GM20431 (cell line): ENCODE results near the gene SIK3.
"Not testable (repeated sequence)": the region's sequence is repeated elsewhere in the genome, so short reads cannot be mapped to it uniquely, and the experiment has no call there.

Experiments
- in situ Hi-C: fragments of 300-500 bp; cut with MseI, MboI; formaldehyde crosslinking; loops from one replicate; pipeline ENCODE4 v1.15.0; 2020; ENCODE audit warnings: low sequenced_read_pairs; ENCODE audit not compliant: unreplicated experiment

SIK3 gene

DNA sequence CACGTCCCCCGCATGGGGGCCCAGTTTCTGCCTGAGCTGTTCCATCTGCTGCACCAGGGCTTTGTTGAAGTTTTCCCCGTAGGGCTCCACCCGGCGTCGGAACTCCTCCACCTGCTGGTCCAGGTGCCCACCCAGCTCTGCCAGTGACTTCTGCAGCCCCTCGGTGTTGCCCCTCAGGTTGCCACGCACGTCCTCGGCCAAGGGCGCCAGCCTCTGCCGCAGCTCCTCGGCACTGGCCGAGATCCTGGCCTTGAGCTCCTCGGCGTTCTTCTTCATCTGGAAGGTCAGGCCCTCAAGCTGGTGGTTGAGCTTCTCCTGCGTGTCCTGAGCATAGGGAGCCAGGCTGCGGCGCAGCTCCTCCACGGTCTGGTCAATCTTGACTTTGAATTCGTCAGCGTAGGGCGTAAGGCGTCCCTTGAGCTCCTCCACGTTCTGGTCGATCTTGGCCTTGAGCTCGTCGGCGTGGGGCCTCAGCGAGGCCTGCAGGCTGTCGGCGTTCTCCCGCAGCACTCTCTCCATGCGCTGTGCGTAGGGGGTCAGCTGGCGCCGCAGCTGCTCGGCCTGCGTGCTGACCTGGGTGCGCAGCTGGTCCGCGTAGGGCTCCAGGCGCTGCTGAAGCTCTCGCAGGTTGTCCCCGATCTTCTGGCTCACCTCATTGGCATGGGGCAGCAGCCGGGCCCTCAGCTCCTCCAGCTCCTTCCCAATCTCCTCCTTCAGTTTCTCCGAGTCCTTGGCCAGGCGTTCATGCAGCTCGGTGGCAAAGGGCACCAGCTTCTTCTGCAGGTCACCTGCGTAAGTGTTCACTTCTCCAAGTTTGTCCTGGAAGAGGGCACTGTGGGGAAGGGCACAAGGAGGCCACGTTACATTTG lies 276.9 kb downstream of the SIK3 start:
- in situ Hi-C loops = no loop called here

GRCh38 chr11:116819049-116819448 lies 279.2 kb downstream of the SIK3 start:
- in situ Hi-C loops = no loop called here

- in situ Hi-C loops = no loop called here
These were observed 283.7 kb downstream of the SIK3 start for GRCh38 chr11:116814502-116814901.

DNA sequence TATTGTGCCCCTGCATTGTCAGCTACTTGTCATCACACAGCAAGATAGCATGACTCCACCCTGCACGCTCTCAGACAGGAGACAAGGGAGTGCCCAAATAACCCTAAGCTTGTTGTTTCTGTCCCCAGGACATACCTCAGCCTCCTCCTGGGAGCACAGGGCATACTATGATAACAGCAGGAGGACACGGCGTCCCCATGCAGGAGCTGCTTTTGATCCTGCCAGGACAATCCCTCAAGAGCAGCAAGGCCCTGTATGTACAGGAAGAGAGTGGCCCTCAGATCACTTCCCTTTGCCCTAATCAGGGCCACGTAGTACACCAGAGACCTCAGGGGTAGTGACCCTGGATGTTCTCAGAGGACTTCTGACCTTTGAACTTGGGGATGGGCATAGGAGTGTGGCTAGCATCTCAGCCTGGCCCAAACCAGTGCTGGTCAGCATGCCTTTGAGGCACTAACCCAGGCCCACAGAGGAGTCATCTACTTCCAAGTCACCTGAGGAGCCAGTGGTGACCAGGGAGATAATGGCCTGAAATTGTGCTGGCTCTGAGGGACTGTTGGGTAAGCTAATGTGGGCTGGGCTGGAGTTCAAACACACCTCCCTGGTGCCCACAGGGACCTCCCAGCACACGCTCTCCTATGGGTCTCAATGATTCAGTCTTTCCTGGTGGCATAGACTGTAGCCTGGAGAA lies 284.3 kb downstream of the SIK3 start:
- in situ Hi-C loops = no loop called here

DNA sequence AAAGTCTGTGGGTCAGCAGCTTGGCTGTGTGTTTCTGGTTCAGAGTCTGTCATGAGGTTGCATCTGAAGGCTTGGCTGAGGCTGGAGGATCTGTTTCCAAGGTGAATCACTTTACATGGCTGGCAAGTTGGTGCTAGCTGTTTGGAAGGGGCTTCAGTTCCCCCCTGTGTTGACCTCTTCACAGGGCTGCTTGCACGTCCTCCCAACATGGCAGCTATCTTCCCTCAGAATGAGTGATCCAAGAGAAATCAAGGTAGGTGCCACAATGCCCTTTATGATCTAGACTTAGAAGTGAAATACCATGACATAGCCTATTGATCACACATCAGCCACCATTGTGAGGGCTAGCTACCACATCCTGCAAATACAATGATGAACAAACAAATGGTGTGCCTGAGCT lies 285.1 kb downstream of the SIK3 start:
- in situ Hi-C loops = no loop called here

GRCh38 chr11:116812109-116812508 lies 286.1 kb downstream of the SIK3 start:
- in situ Hi-C loops = no loop called here

- in situ Hi-C loops = no loop called here
These were observed 287.0 kb downstream of the SIK3 start for GRCh38 chr11:116811194-116811593.

- in situ Hi-C loops = no loop called here
These were observed 289.7 kb downstream of the SIK3 start for GRCh38 chr11:116808262-116809175.

GRCh38 chr11:116807601-116808261 lies 290.5 kb downstream of the SIK3 start:
- in situ Hi-C loops = no loop called here

- in situ Hi-C loops = no loop called here
These were observed 294.2 kb downstream of the SIK3 start for GRCh38 chr11:116804001-116804400.

- in situ Hi-C loops = not testable (repeated sequence)
These were observed 296.6 kb downstream of the SIK3 start for GRCh38 chr11:116801662-116802061.

DNA sequence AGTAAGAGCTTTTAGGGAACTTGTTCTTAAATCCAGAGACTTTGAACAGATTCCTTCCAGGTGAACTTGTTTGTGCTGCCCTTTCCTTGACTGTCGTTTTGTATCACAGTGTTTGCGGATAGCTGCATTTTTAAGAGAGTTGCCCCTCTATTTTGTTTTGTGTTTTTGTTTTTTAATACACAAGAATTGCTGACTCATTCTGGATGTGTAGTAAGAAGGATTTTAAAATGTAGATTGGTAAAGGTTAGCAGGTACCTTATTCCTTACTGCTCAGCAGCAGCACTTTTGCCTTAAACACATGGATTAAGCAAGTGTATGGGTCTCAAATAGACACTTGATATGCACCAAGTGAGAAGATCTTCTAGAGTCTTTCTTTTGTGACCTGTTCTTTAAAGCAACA lies 297.6 kb downstream of the SIK3 start:
- in situ Hi-C loops = no loop called here

DNA sequence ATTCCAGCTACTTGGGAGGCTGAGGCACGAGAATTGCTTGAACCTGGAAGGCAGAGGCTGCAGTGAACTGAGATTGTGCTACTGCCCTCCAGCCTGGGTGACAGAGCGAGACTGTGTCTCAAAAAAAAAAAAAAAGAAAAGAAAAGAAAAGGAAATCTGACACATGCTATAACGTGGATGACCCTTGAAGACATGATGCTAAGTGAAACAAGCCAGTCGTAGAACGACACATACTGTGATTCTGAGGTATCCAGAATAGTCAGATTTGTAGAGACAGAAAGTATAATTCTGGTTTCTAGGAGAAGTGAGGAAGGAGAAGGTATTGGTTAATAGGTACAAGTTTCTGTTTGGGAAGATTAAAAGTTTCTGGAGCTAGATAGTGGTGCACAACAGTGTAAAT lies 299.9 kb downstream of the SIK3 start:
- in situ Hi-C loops = loop anchor here (25.0 kb wide), 1 partner anchor 314 kb away; no protein-coding TSS in a partner anchor

GRCh38 chr11:116797816-116798215 lies 300.4 kb downstream of the SIK3 start:
- in situ Hi-C loops = loop anchor here (25.0 kb wide), 1 partner anchor 314 kb away; no protein-coding TSS in a partner anchor

- in situ Hi-C loops = loop anchor here (25.0 kb wide), 1 partner anchor 316 kb away; no protein-coding TSS in a partner anchor
These were observed 301.7 kb downstream of the SIK3 start for GRCh38 chr11:116796548-116796947.

GRCh38 chr11:116794851-116795250 lies 303.4 kb downstream of the SIK3 start:
- in situ Hi-C loops = loop anchor here (25.0 kb wide), 1 partner anchor 317 kb away; no protein-coding TSS in a partner anchor

DNA sequence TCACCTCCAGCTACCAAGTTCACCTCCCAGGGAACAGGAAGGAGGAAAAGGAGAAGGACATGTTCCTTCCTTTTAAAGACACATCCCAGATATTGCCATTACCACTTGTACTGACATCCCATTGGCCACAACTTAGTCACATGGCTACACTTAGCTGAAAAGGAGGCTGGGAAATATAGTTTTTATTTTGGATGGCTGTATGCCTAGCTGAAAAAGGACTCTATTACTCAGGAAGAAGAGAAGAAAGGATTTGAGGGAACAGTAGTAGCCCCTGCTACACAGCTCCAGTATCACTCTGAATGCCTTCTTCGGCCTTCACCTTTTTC lies 304.5 kb downstream of the SIK3 start:
- in situ Hi-C loops = loop anchor here (25.0 kb wide), 1 partner anchor 319 kb away; no protein-coding TSS in a partner anchor
